GM18526 (cell line): ENCODE results near the gene GTF2A1L.

Source experiments
- POLR2A ChIP-seq: IDR thresholded peaks from 3 replicates; pipeline ENCODE4 v1.6.1; 2011; ENCODE audit not compliant: insufficient read length; ENCODE audit errors: extremely low read depth

Gene GTF2A1L

GRCh38 chr2:48617618-48618017 is at the start of gene GTF2A1L:
TSS of gene GTF2A1L (plus strand) at chr2:48617856. CDS start at chr2:48617875, 19 bp downstream.
- no peak for TF ChIP-seq POLR2A

- TF ChIP-seq POLR2A, result no peak
These were observed 49.1 kb upstream of the GTF2A1L start for GRCh38 chr2:48568547-48568946.

GRCh38 chr2:48569433-48569832 is 48.2 kb upstream of the GTF2A1L start:
- no peak for TF ChIP-seq POLR2A

- TF ChIP-seq POLR2A, result no peak
These were observed 44.8 kb upstream of the GTF2A1L start for GRCh38 chr2:48572816-48573215.

GRCh38 chr2:48574353-48575287 is 43.0 kb upstream of the GTF2A1L start:
- TF ChIP-seq POLR2A, result no peak

GRCh38 chr2:48578313-48578712 is 39.3 kb upstream of the GTF2A1L start:
- TF ChIP-seq POLR2A, result no peak

GRCh38 chr2:48583961-48584360 is 33.7 kb upstream of the GTF2A1L start:
- no peak for TF ChIP-seq POLR2A

GRCh38 chr2:48584551-48584950 is 33.1 kb upstream of the GTF2A1L start:
- no peak for TF ChIP-seq POLR2A

- TF ChIP-seq POLR2A, result no peak
These were observed 31.2 kb upstream of the GTF2A1L start for GRCh38 chr2:48586433-48586832.

GRCh38 chr2:48587560-48587959 is 30.1 kb upstream of the GTF2A1L start:
- no peak for TF ChIP-seq POLR2A

- no peak for TF ChIP-seq POLR2A
These were observed 29.7 kb upstream of the GTF2A1L start for GRCh38 chr2:48587961-48588360.

- TF ChIP-seq POLR2A, result no peak
These were observed 28.9 kb upstream of the GTF2A1L start for GRCh38 chr2:48588745-48589144.

- TF ChIP-seq POLR2A, result no peak
These were observed 28.4 kb upstream of the GTF2A1L start for GRCh38 chr2:48589170-48589767.

- no peak for TF ChIP-seq POLR2A
These were observed 27.6 kb upstream of the GTF2A1L start for GRCh38 chr2:48590017-48590416.

- TF ChIP-seq POLR2A, result no peak
These were observed 25.6 kb upstream of the GTF2A1L start for GRCh38 chr2:48592067-48592466.

- TF ChIP-seq POLR2A, result no peak
These were observed 20.2 kb upstream of the GTF2A1L start for GRCh38 chr2:48597492-48597891.

- no peak for TF ChIP-seq POLR2A
These were observed 17.3 kb upstream of the GTF2A1L start for GRCh38 chr2:48600204-48600813.

GRCh38 chr2:48600917-48601316 is 16.7 kb upstream of the GTF2A1L start:
- TF ChIP-seq POLR2A, result no peak
